ENCODE data around the gene JAGN1. TPM values are rescaled to one million over a fixed set of nuclear protein-coding genes. Genes with fewer than 3 reads are reported as not detected.
A peak's percentile ranks its signal among the peaks of the same experiment; 100 is the strongest.

The JAGN1 gene
- total and polyA plus RNA-seq, 9 of the 15 experiments (the other 6 are each of a cell fraction or from before 2014, with no cell fraction given) = 31.6 to 77.8 (median 40.3) TPM

- TF ChIP-seq CTCFL (IDR thresholded peaks at IDR 0.05; ENCODE audit: borderline replicate concordance, insufficient read depth, low read depth, low read length, poor library complexity, severe bottlenecking) (no peak), CREB1 (IDR thresholded peaks at IDR 0.05) (peak; percentile 34), CREB1 (CRISPR knock-in tag; IDR thresholded peaks at IDR 0.05) (peak; percentile 57; the same call in 1 of the 2 replicates), TFAP4 (CRISPR knock-in tag; IDR thresholded peaks at IDR 0.05; ENCODE audit: borderline replicate concordance) (peak; percentile 80), CAMTA2 (CRISPR knock-in tag; conservative IDR thresholded peaks at IDR 0.05) (no peak), MAX (CRISPR knock-in tag; IDR thresholded peaks at IDR 0.05) (peak; percentile 96), E2F6 (IDR thresholded peaks at IDR 0.05; ENCODE audit: borderline replicate concordance in 1 of 2, extremely low read depth in 1 of 2, insufficient read depth in 1 of 2, insufficient read length in 1 of 2, low read depth in 1 of 2, low read length in 1 of 2, poor library complexity in 1 of 2, severe bottlenecking in 1 of 2) (peak in 1 of 2 experiments; percentile 71), E2F3 (CRISPR knock-in tag; IDR thresholded peaks at IDR 0.05) (peak; percentile 23; the same call in 1 of the 2 replicates), BRF1 (IDR thresholded peaks at IDR 0.05; ENCODE audit: borderline replicate concordance, extremely low read depth, insufficient read length) (no peak), PYGO2 (tag; IDR thresholded peaks at IDR 0.05) (no peak), PBX2 (CRISPR knock-in tag; IDR thresholded peaks at IDR 0.05; ENCODE audit: low read depth) (peak; percentile 99), PBX2 (tag; conservative IDR thresholded peaks at IDR 0.05; ENCODE audit: low read depth) (peak; percentile 99), VEZF1 (CRISPR knock-in tag; IDR thresholded peaks at IDR 0.05) (peak; percentile 67), SMARCA4 (IDR thresholded peaks at IDR 0.05) (peak; percentile 36; the same call in 1 of the 2 replicates), NR1H2 (CRISPR knock-in tag; IDR thresholded peaks at IDR 0.05) (no peak), ZFP36 (IDR thresholded peaks at IDR 0.05; ENCODE audit: low read depth, low read length, partially characterized antibody) (peak; percentile 19), ZBTB17 (CRISPR knock-in tag; IDR thresholded peaks at IDR 0.05) (no peak; the same call in 1 of the 2 replicates), ZC3H11A (IDR thresholded peaks at IDR 0.05; ENCODE audit: low read depth, low read length) (no peak)
Observed at GRCh38 chr3:9843715-9844438, 46.5 kb upstream of the JAGN1 start, which contains the start of gene RPUSD3 (continued).

Data from K562 (cell line).